C4-2B (cell line): ENCODE data around the gene SLC9B2.

ENCODE experiments used
- H3K27ac ChIP-seq: fragments of 450-650 bp; 2 replicates; pipeline ENCODE4 v1.5.1; 2017
- CTCF ChIP-seq: fragments of 450-650 bp; conservative IDR thresholded peaks from 2 replicates; pipeline ENCODE4 v1.5.1; 2017; ENCODE audit warnings: mild to moderate bottlenecking
- ZFX ChIP-seq: fragments of 450-650 bp; IDR thresholded peaks from 2 replicates; pipeline ENCODE4 v1.6.1; 2017

SLC9B2 gene

GRCh38 chr4:103092245-103092644 is 15.7 kb upstream of the SLC9B2 start:
- no peak for TF ChIP-seq ZFX
- TF ChIP-seq CTCF, result no peak
- H3K27ac ChIP-seq, result no peak overlapping the region

- H3K27ac ChIP-seq, result no peak overlapping the region
- TF ChIP-seq CTCF (peak; percentile 79), ZFX (no peak)
These were observed 15.2 kb upstream of the SLC9B2 start for GRCh38 chr4:103091601-103092223.

- no peak for TF ChIP-seq ZFX
- no peak for TF ChIP-seq CTCF
- no peak overlapping the region for H3K27ac ChIP-seq
These were observed 12.9 kb upstream of the SLC9B2 start for GRCh38 chr4:103089481-103089880.

GRCh38 chr4:103086551-103086950 is 10.0 kb upstream of the SLC9B2 start:
- no peak overlapping the region for H3K27ac ChIP-seq
- TF ChIP-seq CTCF (no peak), ZFX (no peak)

GRCh38 chr4:103085555-103086196 is 9.1 kb upstream of the SLC9B2 start:
- H3K27ac ChIP-seq, result no peak overlapping the region

GRCh38 chr4:103079621-103080020 is 3.1 kb upstream of the SLC9B2 start:
- H3K27ac ChIP-seq, result no peak overlapping the region
- TF ChIP-seq ZFX, result no peak
- TF ChIP-seq CTCF, result no peak

More at GRCh38 chr4:103085555-103086196, 9.1 kb upstream of the SLC9B2 start:
- TF ChIP-seq CTCF, result no peak
- no peak for TF ChIP-seq ZFX

- TF ChIP-seq ZFX (peak; percentile 87), CTCF (peak; percentile 14; the same call in 1 of the 2 replicates)
- H3K27ac ChIP-seq, result peak overlapping the region; percentile 76
These were observed 441 bp downstream of the SLC9B2 start for GRCh38 chr4:103075894-103076746.
